Adrenal gland (tissue), 5 donors: ENCODE results near the gene NECAB3.

Experiments
- CTCF ChIP-seq, 6 experiments: fragments of 450-650 bp in 4 of 6; fragments of 200-600 bp in 2 of 6; sonication (generic) in 1 of 6; IDR thresholded peaks; 1 replicate in 5 of 6; 2 replicates in 1 of 6; pipeline versions ENCODE4 v1.5.1 to v1.8.0; 2016 to 2021; ENCODE audit warnings: antibody characterized with exemption in 6 of 6, mild to moderate bottlenecking in 2 of 6, moderate library complexity in 1 of 6
- POLR2A ChIP-seq, 2 donors: fragments of 450-650 bp; IDR thresholded peaks; one replicate each; pipeline ENCODE4 v1.6.1; 2017; ENCODE audit warnings: antibody characterized with exemption in 2 of 2, mild to moderate bottlenecking in 2 of 2, moderate library complexity in 1 of 2
- donor health status: DM: no; HTN: no; CAD: no.

- no peak for TF ChIP-seq CTCF (IDR thresholded peaks at IDR 0.05)
- no peak for TF ChIP-seq POLR2A (IDR thresholded peaks at IDR 0.05)
Observed at GRCh38 chr20:33686984-33687366, 12.7 kb upstream of the NECAB3 start.
